Suprapubic skin (tissue), 4 donors: ENCODE measurements around the gene EEF1AKMT3. TPM values are rescaled to one million over a fixed set of nuclear protein-coding genes. Genes with fewer than 3 reads are reported as not detected.

Experiments
- DNase-seq, 2 donors: peaks; one replicate each; pipeline ENCODE4 v3.0.0-alpha.2; 2019; ENCODE audit warnings: low spot score in 2 of 2
- H3K27ac ChIP-seq: fragments of 200-600 bp; sonication (generic); one replicate; pipeline ENCODE4 v1.5.1; 2019
- H3K27me3 ChIP-seq: fragments of 200-600 bp; sonication (generic); one replicate; pipeline ENCODE4 v1.5.1; 2019
- H3K36me3 ChIP-seq: fragments of 200-600 bp; sonication (generic); one replicate; pipeline ENCODE4 v1.5.1; 2019
- H3K4me1 ChIP-seq: fragments of 200-600 bp; sonication (generic); one replicate; pipeline ENCODE4 v1.5.1; 2019
- H3K4me3 ChIP-seq: fragments of 200-600 bp; sonication (generic); one replicate; pipeline ENCODE4 v1.5.1; 2019; ENCODE audit warnings: mild to moderate bottlenecking
- H3K9me3 ChIP-seq: fragments of 200-600 bp; sonication (generic); one replicate; pipeline ENCODE4 v1.5.1; 2019
- CTCF ChIP-seq, 2 donors: fragments of 200-600 bp in 1 of 2; fragments of 450-650 bp in 1 of 2; sonication (generic) in 1 of 2; IDR thresholded peaks; one replicate each; pipeline ENCODE4 v1.5.1; 2016 to 2019; ENCODE audit warnings: antibody characterized with exemption in 2 of 2, mild to moderate bottlenecking in 1 of 2, moderate library complexity in 1 of 2
- EP300 ChIP-seq: sonication (generic); formaldehyde crosslinking; IDR thresholded peaks from one replicate; pipeline ENCODE4 v1.6.1; 2017; ENCODE audit warnings: antibody characterized with exemption
- POLR2A ChIP-seq, 2 donors: fragments of 450-650 bp; IDR thresholded peaks; one replicate each; pipeline ENCODE4 v1.6.1; 2017; ENCODE audit warnings: antibody characterized with exemption in 2 of 2, mild to moderate bottlenecking in 2 of 2, moderate library complexity in 2 of 2
- POLR2AphosphoS5 ChIP-seq, 3 donors: sonication (generic); formaldehyde crosslinking; IDR thresholded peaks; one replicate each; pipeline ENCODE4 v1.6.1; 2017; ENCODE audit warnings: antibody characterized with exemption in 3 of 3
- WGBS: methylation state at CpG from one replicate; pipeline ENCODE4 v1.1.5; 2018; 5-methylcytosine and 5-hydroxymethylcytosine counted together
- total RNA-seq, 4 donors: library from RNA; depleted of rRNA; stranded (reverse); fragments of >200 nt; gene quantifications; one replicate each; pipeline ENCODE4 v1.1.0, GENCODE V29; 2016

EEF1AKMT3 gene
- total RNA-seq, 4 donors from 2014 or later, result 8.7 to 13.7 (median 11.3) TPM

- H3K9me3 ChIP-seq, result no peaks in the 10 kb centered on the region
- H3K27me3 ChIP-seq, result no peaks in the 10 kb centered on the region
- WGBS, result 80% methylated on average over 5 of the region's 5 CpGs
- H3K4me3 ChIP-seq, result no peak overlapping the region
- TF ChIP-seq EP300, result no peak
- TF ChIP-seq POLR2AphosphoS5 (IDR thresholded peaks at IDR 0.05), result no peak
- no peak for TF ChIP-seq POLR2A (IDR thresholded peaks at IDR 0.05)
- no peak for TF ChIP-seq CTCF (IDR thresholded peaks at IDR 0.05)
- DNase-seq, result no peak
- H3K36me3 ChIP-seq, result peaks cover 52% of the 10 kb centered on the region
- no peak overlapping the region for H3K27ac ChIP-seq
- peaks cover 4% of the 10 kb centered on the region for H3K4me1 ChIP-seq
Observed at GRCh38 chr12:57810450-57810849, 38.0 kb downstream of the EEF1AKMT3 start.

DNA sequence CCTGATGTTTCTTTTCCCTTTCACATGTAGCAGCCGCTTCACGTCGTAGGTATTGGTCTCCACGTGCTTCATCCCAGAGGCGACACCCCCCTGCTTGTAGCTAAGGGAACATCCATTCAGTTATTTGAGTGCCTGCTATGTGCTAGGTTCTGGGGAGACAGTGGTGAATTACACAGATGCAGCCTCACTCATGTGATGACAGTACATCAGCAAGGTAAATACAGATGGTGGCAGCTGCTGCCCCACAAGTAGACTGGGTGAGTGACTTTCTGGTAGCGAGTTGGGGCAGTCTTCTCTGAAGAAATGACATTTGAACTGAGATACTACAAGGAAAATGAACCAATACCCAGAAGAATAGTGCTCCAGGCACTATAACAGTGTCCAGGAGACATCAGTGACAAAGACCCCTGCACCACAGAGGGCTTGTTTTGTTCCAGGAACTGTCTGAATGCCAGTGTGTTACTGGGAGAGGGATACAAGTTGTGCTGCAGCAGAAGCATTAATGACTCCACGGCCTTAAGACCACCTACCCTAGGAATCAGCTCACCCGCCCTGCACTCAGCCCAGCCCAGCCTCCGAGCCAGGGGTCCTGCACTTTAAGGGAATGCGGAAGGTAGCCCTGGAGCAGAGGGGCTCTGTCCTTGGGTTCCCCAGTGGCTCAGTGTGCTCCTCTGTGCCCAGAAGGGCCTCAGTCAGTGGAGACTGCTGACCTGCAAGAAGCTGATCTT lies 38.8 kb downstream of the EEF1AKMT3 start:
- Histone ChIP-seq H3K4me3 (no peak overlapping the region), H3K9me3 (no peaks in the 10 kb centered on the region), H3K27me3 (no peaks in the 10 kb centered on the region), H3K36me3 (peaks cover 51% of the 10 kb centered on the region), H3K4me1 (peaks cover 11% of the 10 kb centered on the region), H3K27ac (no peak overlapping the region)
- WGBS, result 81% methylated on average over 10 of the region's 10 CpGs
- DNase-seq, result no peak
- TF ChIP-seq CTCF (IDR thresholded peaks at IDR 0.05) (no peak), EP300 (no peak), POLR2A (IDR thresholded peaks at IDR 0.05) (no peak), POLR2AphosphoS5 (IDR thresholded peaks at IDR 0.05) (no peak)

- Histone ChIP-seq H3K36me3 (peaks cover 31% of the 10 kb centered on the region), H3K9me3 (no peaks in the 10 kb centered on the region), H3K27me3 (no peaks in the 10 kb centered on the region), H3K4me3 (no peak overlapping the region), H3K27ac (no peak overlapping the region), H3K4me1 (peaks cover 30% of the 10 kb centered on the region)
- TF ChIP-seq POLR2A (IDR thresholded peaks at IDR 0.05) (no peak), EP300 (no peak), CTCF (IDR thresholded peaks at IDR 0.05) (no peak), POLR2AphosphoS5 (IDR thresholded peaks at IDR 0.05) (no peak)
- no peak for DNase-seq
- WGBS, result 75% methylated on average over 8 of the region's 14 CpGs
Observed at GRCh38 chr12:57813111-57813970, 40.9 kb downstream of the EEF1AKMT3 start.

DNA sequence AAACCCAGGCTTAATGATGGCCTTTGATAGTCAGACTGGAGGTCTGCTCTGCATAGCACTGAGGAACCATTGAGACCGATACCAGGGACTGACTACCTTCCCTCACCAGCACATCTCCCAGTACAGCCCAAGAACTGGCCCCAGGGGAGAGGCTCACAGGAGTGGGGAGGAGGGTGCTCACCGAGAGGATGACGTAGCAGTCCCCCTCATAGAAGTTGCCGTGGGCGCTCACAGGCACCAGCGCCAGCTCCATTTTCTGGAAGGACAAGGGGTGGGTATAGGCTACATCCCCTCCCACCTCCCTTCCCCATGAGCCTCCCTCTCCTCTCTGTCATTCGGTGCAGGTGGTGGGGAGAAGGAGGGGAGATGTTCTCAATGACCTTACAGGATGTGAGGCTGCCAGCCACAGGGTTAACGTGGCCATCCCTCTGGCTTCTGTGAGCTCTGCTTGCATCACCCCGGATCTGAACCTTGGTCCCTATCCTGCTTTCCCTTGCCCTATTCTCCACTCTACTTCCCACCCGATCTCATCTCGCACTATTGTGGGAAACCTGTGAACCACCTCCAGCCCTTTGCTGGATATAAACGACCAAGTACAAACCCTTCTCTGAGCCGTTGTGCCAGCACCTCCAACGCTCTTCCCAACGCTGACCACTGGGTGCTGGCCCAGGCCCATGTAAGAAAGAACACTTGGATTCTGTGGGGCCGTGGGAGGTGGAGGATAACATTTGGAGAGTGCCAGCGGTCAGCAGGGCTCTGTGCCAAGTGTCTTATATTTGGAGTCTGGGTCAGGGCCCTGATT lies 41.8 kb downstream of the EEF1AKMT3 start:
- Histone ChIP-seq H3K4me3 (no peak overlapping the region), H3K9me3 (no peaks in the 10 kb centered on the region), H3K27ac (no peak overlapping the region), H3K4me1 (peaks cover 36% of the 10 kb centered on the region), H3K36me3 (peaks cover 30% of the 10 kb centered on the region), H3K27me3 (no peaks in the 10 kb centered on the region)
- no peak for TF ChIP-seq EP300
- no peak for TF ChIP-seq POLR2AphosphoS5 (IDR thresholded peaks at IDR 0.05)
- no peak for TF ChIP-seq POLR2A (IDR thresholded peaks at IDR 0.05)
- no peak for TF ChIP-seq CTCF (IDR thresholded peaks at IDR 0.05)
- no peak for DNase-seq
- WGBS, result 76% methylated on average over 17 of the region's 17 CpGs
